Measurements from ENCODE around the gene UBE2M.

DNA sequence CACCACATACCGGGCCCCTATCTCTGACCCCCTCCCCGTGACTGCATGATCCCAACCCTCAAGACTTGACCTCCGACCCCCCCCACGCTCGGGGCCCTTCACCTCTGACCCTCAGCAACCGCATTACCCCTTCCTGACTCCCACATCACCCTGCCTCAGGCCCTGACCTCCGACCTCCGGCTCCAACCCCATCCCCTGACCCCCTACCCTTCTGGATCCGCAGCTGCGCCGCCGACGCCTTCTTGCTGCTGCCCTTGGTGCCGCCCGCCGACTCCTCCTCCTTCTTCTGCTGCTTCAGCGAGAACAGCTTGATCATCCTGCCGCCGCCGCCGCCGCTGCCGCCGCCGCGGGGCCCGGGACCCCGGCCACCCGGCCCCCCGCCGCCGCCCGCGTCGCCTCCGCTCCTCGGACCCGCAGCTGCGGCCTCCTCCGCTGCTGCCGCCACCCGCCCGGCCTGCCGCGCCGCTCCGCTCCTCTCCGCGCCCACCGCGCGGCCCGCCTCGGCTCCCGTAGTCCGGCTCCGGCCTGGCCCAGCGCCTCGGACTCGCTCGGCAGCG, at the start of gene UBE2M:
- TF ChIP-seq POLR2AphosphoS5 (IDR thresholded peaks at IDR 0.05; ENCODE audit: borderline replicate concordance, low read depth, low read length), result no peak
- TF ChIP-seq EZH2 (IDR thresholded peaks at IDR 0.05), result no peak

Measured in SK-N-MC (cell line).